ENCODE results near the gene SLC26A3. TPM values are rescaled to one million over a fixed set of nuclear protein-coding genes. Genes with fewer than 3 reads are reported as not detected.

The SLC26A3 gene
- total and polyA plus RNA-seq, 2 of the 8 experiments (the other 6 are each of a cell fraction or from before 2014, with no cell fraction given) = not detected

- H4K20me1 ChIP-seq (replicated peaks in 1 of 2; ENCODE audit: control insufficient read depth in 1 of 2, insufficient read depth in 2 of 2, low read length in 2 of 2) = no peaks in the 10 kb centered on the region
- no peak overlapping the region for H3K14ac ChIP-seq (ENCODE audit: insufficient read length)
- H3K36me3 ChIP-seq (ENCODE audit: control insufficient read depth in 2 of 4, insufficient read depth in 4 of 4, low read length in 3 of 4) = no peaks in the 10 kb centered on the region
- H3K23me2 ChIP-seq (ENCODE audit: low read depth, low read length) = no peaks in the 10 kb centered on the region
- H2AK5ac ChIP-seq (ENCODE audit: low read depth, low read length) = no peak overlapping the region
- H3K4ac ChIP-seq (replicated peaks; ENCODE audit: insufficient read length, low read depth, low read length) = no peak overlapping the region
- H3K27me3 ChIP-seq (replicated peaks in 1 of 4; ENCODE audit: control insufficient read depth in 3 of 4, extremely low read depth in 1 of 4, insufficient read depth in 3 of 4, low read length in 3 of 4) = no peaks in the 10 kb centered on the region
- no peaks in the 10 kb centered on the region for H3K79me1 ChIP-seq (ENCODE audit: low read depth, low read length)
- H3K79me2 ChIP-seq (ENCODE audit: control insufficient read depth in 1 of 2, insufficient read depth in 2 of 2, low read length in 2 of 2) = no peaks in the 10 kb centered on the region
- H2BK5ac ChIP-seq (ENCODE audit: low read depth, low read length) = no peak overlapping the region
- no peak overlapping the region for H4K5ac ChIP-seq (ENCODE audit: insufficient read length, low read depth, low read length)
- no peak overlapping the region for H2BK12ac ChIP-seq (ENCODE audit: low read depth, low read length)
- no peaks in the 10 kb centered on the region for H3K9me3 ChIP-seq (ENCODE audit: insufficient read depth in 2 of 2, low read depth in 1 of 2, low read length in 1 of 2)
- no peaks in the 10 kb centered on the region for H3K4me1 ChIP-seq (replicated peaks in 1 of 4; ENCODE audit: control insufficient read depth in 3 of 4, insufficient read depth in 4 of 4, low read length in 3 of 4)
- no peak overlapping the region for H2BK15ac ChIP-seq (ENCODE audit: low read length)
- H3K18ac ChIP-seq (ENCODE audit: extremely low read depth, low read length) = no peak overlapping the region
- H4K8ac ChIP-seq (ENCODE audit: extremely low read depth, insufficient read depth, low read length) = no peak overlapping the region
- H3K4me3 ChIP-seq (ENCODE audit: extremely low read depth in 1 of 4, insufficient read depth in 2 of 4, low read depth in 3 of 4, low read length in 4 of 4) = no peak overlapping the region
- H3K27ac ChIP-seq (ENCODE audit: low read depth, low read length) = no peak overlapping the region
- H2BK20ac ChIP-seq (ENCODE audit: low read length) = no peak overlapping the region
- no peak overlapping the region for H3K23ac ChIP-seq (ENCODE audit: insufficient read length)
- POLR2A ChIA-PET (ENCODE audit: partially characterized antibody) = no interaction called here
- 82% methylated on average over 1 of the region's 1 CpG; no CpG with 5 or more reads in 1 of the 2 experiments for WGBS, 2 experiments (ENCODE audit: extremely low coverage in 1 of 2, insufficient coverage in 1 of 2, insufficient read length in 1 of 2, insufficient replicate concordance in 2 of 2, low coverage in 1 of 2, low lambda C conversion rate in 2 of 2, missing lambda C conversion rate in 1 of 2)
- H3K56ac ChIP-seq (replicated peaks; ENCODE audit: insufficient read length, low read depth, low read length) = no peak overlapping the region
- no peak overlapping the region for H3K9ac ChIP-seq (replicated peaks in 1 of 4; ENCODE audit: extremely low read depth in 1 of 4, low read depth in 3 of 4, low read length in 3 of 4)
- no peak overlapping the region for H2AFZ ChIP-seq (ENCODE audit: low read length)
- FAIRE-seq = no peak
- CTCF ChIA-PET (ENCODE audit: partially characterized antibody) = no interaction called here
- H4K91ac ChIP-seq (replicated peaks; ENCODE audit: insufficient read length, low read length) = no peak overlapping the region
- no peak overlapping the region for H2BK120ac ChIP-seq (replicated peaks; ENCODE audit: low read depth, low read length)
- H3K4me2 ChIP-seq (ENCODE audit: insufficient read depth in 1 of 2, low read depth in 2 of 2, low read length in 2 of 2) = no peak overlapping the region
- TF ChIP-seq ASH2L (IDR thresholded peaks at IDR 0.05; ENCODE audit: low read length) (no peak), SUZ12 (IDR thresholded peaks at IDR 0.05; ENCODE audit: low read length) (no peak), CHD1 (IDR thresholded peaks at IDR 0.05; ENCODE audit: low read depth, low read length) (no peak), RXRA (IDR thresholded peaks at IDR 0.05; ENCODE audit: insufficient read depth, low read depth, low read length) (no peak), HDAC6 (IDR thresholded peaks at IDR 0.05; ENCODE audit: low read depth, low read length) (no peak), KDM5A (IDR thresholded peaks at IDR 0.05; ENCODE audit: low read length) (no peak), RAD21 (IDR thresholded peaks at IDR 0.05 in 1 of 2, conservative IDR thresholded peaks at IDR 0.05 in 1 of 2; ENCODE audit: low read depth in 2 of 2, low read length in 2 of 2) (no peak), TAF1 (IDR thresholded peaks at IDR 0.05; ENCODE audit: low read depth, low read length) (no peak), RNF2 (IDR thresholded peaks at IDR 0.05; ENCODE audit: borderline replicate concordance, low read depth, low read length, missing control alignments, poor library complexity, severe bottlenecking) (no peak), BRCA1 (IDR thresholded peaks at IDR 0.05; ENCODE audit: low read depth, low read length) (no peak), JUND (IDR thresholded peaks at IDR 0.05; ENCODE audit: low read length) (no peak), PHF8 (conservative IDR thresholded peaks at IDR 0.05; ENCODE audit: low read depth, low read length) (no peak), CEBPB (IDR thresholded peaks at IDR 0.05; ENCODE audit: low read depth, low read length) (no peak)
- DNase-seq (ENCODE audit: low read depth in 1 of 2, low spot score in 2 of 2) = no peak
Measured at GRCh38 chr7:107768263-107768662, 34.8 kb downstream of the SLC26A3 start.
